ENCODE measurements around the gene GSPT1. TPM values are rescaled to one million over a fixed set of nuclear protein-coding genes. Genes with fewer than 3 reads are reported as not detected.
"Not testable (repeated sequence)": the region's sequence is repeated elsewhere in the genome, so short reads cannot be mapped to it uniquely, and the experiment has no call there.

GSPT1 gene
- total RNA-seq, 2 experiments from 2014 or later, result 257 to 269 TPM

GRCh38 chr16:11962457-11962856 is 46.7 kb upstream of the GSPT1 start:
- H3K36me3 ChIP-seq (ENCODE audit: insufficient read depth, low read length); POLR2A ChIA-PET; H3K4me1 ChIP-seq (ENCODE audit: insufficient read depth, low read length); H3K4me1 Mint-ChIP-seq (ENCODE audit: low read depth); H3K4me3 ChIP-seq (ENCODE audit: low read length); H3K9me3 ChIP-seq (ENCODE audit: control insufficient read depth in 1 of 2, insufficient read depth in 1 of 2, low read length in 2 of 2); intact Hi-C loops (cut with DNase I, micrococcal nuclease); CTCF ChIA-PET; H3K4me3 Mint-ChIP-seq; H3K9me3 Mint-ChIP-seq; DNase-seq; H3K27me3 ChIP-seq (ENCODE audit: control insufficient read depth in 1 of 2, insufficient read depth in 2 of 2, low read length in 2 of 2); H3K36me3 Mint-ChIP-seq (ENCODE audit: low read depth); ATAC-seq (ENCODE audit: poor library complexity); H3K27ac Mint-ChIP-seq; H3K27me3 Mint-ChIP-seq; H3K27ac ChIP-seq (ENCODE audit: low read depth in 1 of 2, low read length in 2 of 2): not testable (repeated sequence)

GRCh38 chr16:11957591-11958395 is 42.0 kb upstream of the GSPT1 start:
- H3K9me3 ChIP-seq (ENCODE audit: control insufficient read depth in 1 of 2, insufficient read depth in 1 of 2, low read length in 2 of 2), result no peaks in the 10 kb centered on the region
- H3K27ac ChIP-seq (ENCODE audit: low read depth in 1 of 2, low read length in 2 of 2), result no peak overlapping the region
- CTCF ChIA-PET, result interaction anchor here (0.7 kb wide), 1 partner anchor 46 kb away, joined by 3 read pairs; no protein-coding TSS in a partner anchor
- Mint-ChIP-seq H3K4me3 (no peak overlapping the region), H3K36me3 (ENCODE audit: low read depth) (no peaks in the 10 kb centered on the region), H3K4me1 (ENCODE audit: low read depth) (no peaks in the 10 kb centered on the region), H3K27ac (no peak overlapping the region), H3K27me3 (no peaks in the 10 kb centered on the region), H3K9me3 (no peaks in the 10 kb centered on the region)
- no peak for DNase-seq
- no peaks in the 10 kb centered on the region for H3K4me1 ChIP-seq (ENCODE audit: insufficient read depth, low read length)
- POLR2A ChIA-PET, result no interaction called here
- no peak overlapping the region for H3K4me3 ChIP-seq (ENCODE audit: low read length)
- H3K36me3 ChIP-seq (ENCODE audit: insufficient read depth, low read length), result peaks cover 3% of the 10 kb centered on the region
- ATAC-seq (ENCODE audit: poor library complexity), result no peak
- intact Hi-C loops (cut with DNase I, micrococcal nuclease), result no loop called here
- no peaks in the 10 kb centered on the region for H3K27me3 ChIP-seq (ENCODE audit: control insufficient read depth in 1 of 2, insufficient read depth in 2 of 2, low read length in 2 of 2)
- TF ChIP-seq CTCF (IDR thresholded peaks at IDR 0.05), result no peak

- no peak for DNase-seq
- H3K9me3 Mint-ChIP-seq, result no peaks in the 10 kb centered on the region
- no peaks in the 10 kb centered on the region for H3K9me3 ChIP-seq (ENCODE audit: control insufficient read depth in 1 of 2, insufficient read depth in 1 of 2, low read length in 2 of 2)
- no peak overlapping the region for H3K27ac Mint-ChIP-seq
- POLR2A ChIA-PET, result no interaction called here
- no peak for ATAC-seq (ENCODE audit: poor library complexity)
- no peak overlapping the region for H3K27ac ChIP-seq (ENCODE audit: low read depth in 1 of 2, low read length in 2 of 2)
- H3K4me1 ChIP-seq (ENCODE audit: insufficient read depth, low read length), result no peaks in the 10 kb centered on the region
- intact Hi-C loops (cut with DNase I, micrococcal nuclease), result no loop called here
- no peaks in the 10 kb centered on the region for H3K27me3 Mint-ChIP-seq
- no peak overlapping the region for H3K4me3 ChIP-seq (ENCODE audit: low read length)
- CTCF ChIA-PET, result no interaction called here
- no peaks in the 10 kb centered on the region for H3K4me1 Mint-ChIP-seq (ENCODE audit: low read depth)
- H3K36me3 ChIP-seq (ENCODE audit: insufficient read depth, low read length), result peaks cover 3% of the 10 kb centered on the region
- no peaks in the 10 kb centered on the region for H3K36me3 Mint-ChIP-seq (ENCODE audit: low read depth)
- H3K27me3 ChIP-seq (ENCODE audit: control insufficient read depth in 1 of 2, insufficient read depth in 2 of 2, low read length in 2 of 2), result no peaks in the 10 kb centered on the region
- no peak overlapping the region for H3K4me3 Mint-ChIP-seq
- no peak for TF ChIP-seq CTCF (IDR thresholded peaks at IDR 0.05)
These were observed 40.8 kb upstream of the GSPT1 start for GRCh38 chr16:11956558-11956957.

- Mint-ChIP-seq H3K4me3 (no peak overlapping the region), H3K9me3 (no peaks in the 10 kb centered on the region), H3K27ac (no peak overlapping the region), H3K27me3 (no peaks in the 10 kb centered on the region), H3K36me3 (ENCODE audit: low read depth) (no peaks in the 10 kb centered on the region), H3K4me1 (ENCODE audit: low read depth) (no peaks in the 10 kb centered on the region)
- ATAC-seq (ENCODE audit: poor library complexity) (no peak), DNase-seq (no peak)
- intact Hi-C loops (cut with DNase I, micrococcal nuclease), result no loop called here
- H3K4me1 ChIP-seq (ENCODE audit: insufficient read depth, low read length), result no peaks in the 10 kb centered on the region
- no peak overlapping the region for H3K4me3 ChIP-seq (ENCODE audit: low read length)
- POLR2A ChIA-PET, result no interaction called here
- no peak for TF ChIP-seq CTCF (IDR thresholded peaks at IDR 0.05)
- no peak overlapping the region for H3K27ac ChIP-seq (ENCODE audit: low read depth in 1 of 2, low read length in 2 of 2)
- no peaks in the 10 kb centered on the region for H3K27me3 ChIP-seq (ENCODE audit: control insufficient read depth in 1 of 2, insufficient read depth in 2 of 2, low read length in 2 of 2)
- H3K36me3 ChIP-seq (ENCODE audit: insufficient read depth, low read length), result no peaks in the 10 kb centered on the region
- CTCF ChIA-PET, result no interaction called here
- H3K9me3 ChIP-seq (ENCODE audit: control insufficient read depth in 1 of 2, insufficient read depth in 1 of 2, low read length in 2 of 2), result no peaks in the 10 kb centered on the region
These were observed 40.0 kb upstream of the GSPT1 start for GRCh38 chr16:11955713-11956123.

- H3K4me1 ChIP-seq (ENCODE audit: insufficient read depth, low read length); H3K9me3 Mint-ChIP-seq; ATAC-seq (ENCODE audit: poor library complexity); H3K4me3 Mint-ChIP-seq; H3K27ac Mint-ChIP-seq; H3K27me3 ChIP-seq (ENCODE audit: control insufficient read depth in 1 of 2, insufficient read depth in 2 of 2, low read length in 2 of 2); H3K27me3 Mint-ChIP-seq; H3K4me3 ChIP-seq (ENCODE audit: low read length); CTCF ChIA-PET; POLR2A ChIA-PET; H3K4me1 Mint-ChIP-seq (ENCODE audit: low read depth); intact Hi-C loops (cut with DNase I, micrococcal nuclease); H3K27ac ChIP-seq (ENCODE audit: low read depth in 1 of 2, low read length in 2 of 2); H3K36me3 Mint-ChIP-seq (ENCODE audit: low read depth); DNase-seq; H3K36me3 ChIP-seq (ENCODE audit: insufficient read depth, low read length); H3K9me3 ChIP-seq (ENCODE audit: control insufficient read depth in 1 of 2, insufficient read depth in 1 of 2, low read length in 2 of 2): not testable (repeated sequence)
These were observed 37.8 kb upstream of the GSPT1 start for GRCh38 chr16:11953576-11953975.
